ENCODE data around the gene SPSB4.

GRCh38 chr3:141102372-141102771, 51.2 kb downstream of the SPSB4 start:
- no peak for TF ChIP-seq CTCF (IDR thresholded peaks at IDR 0.05)
- TF ChIP-seq POLR2A (IDR thresholded peaks at IDR 0.05) = no peak
